NCI-H1048 (cell line): ENCODE measurements around the gene LGALS14.
"Not testable (repeated sequence)": the region's sequence is repeated elsewhere in the genome, so short reads cannot be mapped to it uniquely, and the experiment has no call there.

Experiments used
- DNase-seq: peaks from one replicate; lab custom pipeline; 2025; lab: John Stamatoyannopoulos, UW

Gene LGALS14

DNA sequence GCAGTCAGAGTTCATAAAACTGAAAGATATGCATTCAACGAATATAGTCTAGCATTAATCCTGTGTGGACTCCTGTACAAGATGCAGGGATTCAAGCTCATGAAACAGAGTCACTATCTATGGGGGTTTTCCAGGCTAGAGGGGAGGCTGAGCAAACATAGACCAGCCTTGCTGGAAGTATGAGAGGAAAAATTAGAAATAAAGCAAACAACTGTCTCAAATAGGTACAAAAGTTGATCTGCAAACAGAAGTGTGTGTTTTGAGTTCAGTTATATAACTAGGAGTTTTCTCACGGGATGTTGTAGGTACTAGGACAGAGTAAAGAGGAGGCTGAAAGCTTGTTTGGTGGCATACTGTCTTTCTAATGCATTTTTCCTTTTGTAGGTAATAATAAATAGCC lies 8.5 kb upstream of the LGALS14 start:
- DNase-seq = no peak

DNA sequence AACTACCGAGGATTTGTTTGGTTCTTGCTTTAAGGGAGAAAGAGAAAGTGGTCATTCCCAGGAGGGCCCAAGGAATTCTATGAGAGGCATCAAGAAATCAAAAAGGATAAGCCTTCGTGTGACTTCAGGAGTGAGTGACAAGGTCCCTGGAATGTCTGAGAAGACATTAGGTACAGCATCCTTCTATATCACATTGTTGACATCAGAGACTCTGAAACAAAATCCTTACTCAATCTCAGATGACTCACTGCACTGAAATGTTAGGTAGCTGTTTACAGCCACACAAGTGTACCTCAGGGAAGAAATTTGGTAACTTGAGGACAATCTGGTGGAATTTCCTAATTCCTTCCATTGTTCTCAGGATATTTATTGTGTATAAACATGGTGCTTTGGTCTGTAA lies 7.9 kb upstream of the LGALS14 start:
- DNase-seq = no peak

DNA sequence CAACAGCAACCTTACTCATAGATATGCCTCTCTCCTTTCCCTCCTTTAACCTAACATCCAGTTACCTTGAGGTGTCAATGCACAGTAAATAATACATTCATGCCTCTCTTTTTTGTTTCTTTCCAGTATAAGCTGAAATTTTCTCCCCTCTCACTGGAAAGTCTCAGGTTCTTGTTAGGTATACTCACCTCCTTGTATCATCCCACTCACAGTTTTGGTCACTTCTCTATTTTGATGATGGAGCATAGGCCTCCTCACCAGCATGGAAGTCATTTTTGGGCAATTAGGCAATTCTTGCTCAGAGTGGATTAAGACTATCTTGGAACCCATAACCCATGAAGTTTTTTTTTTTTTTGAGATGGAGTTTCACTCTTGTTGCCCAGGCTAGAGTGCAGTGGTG lies 5.7 kb upstream of the LGALS14 start:
- no peak for DNase-seq

DNA sequence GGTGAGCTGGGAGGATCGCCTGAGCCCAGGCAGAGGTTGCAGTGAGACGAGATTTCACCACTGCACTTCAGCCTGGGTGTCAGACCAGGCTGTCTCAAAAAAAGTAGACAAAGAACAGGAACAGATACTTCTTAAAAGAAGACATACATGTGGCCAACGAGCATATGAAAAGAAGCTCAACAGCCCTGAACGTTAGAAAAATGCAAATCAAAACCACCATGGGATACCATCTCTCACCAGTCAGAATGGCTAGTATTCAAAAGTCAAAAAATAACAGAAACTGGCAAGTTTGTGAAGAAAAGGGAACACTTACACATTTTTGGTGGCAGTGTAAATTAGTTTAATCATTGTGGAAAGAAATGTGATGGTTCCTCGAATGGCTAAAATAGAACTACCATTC lies 3.0 kb upstream of the LGALS14 start:
- DNase-seq = no peak

DNA sequence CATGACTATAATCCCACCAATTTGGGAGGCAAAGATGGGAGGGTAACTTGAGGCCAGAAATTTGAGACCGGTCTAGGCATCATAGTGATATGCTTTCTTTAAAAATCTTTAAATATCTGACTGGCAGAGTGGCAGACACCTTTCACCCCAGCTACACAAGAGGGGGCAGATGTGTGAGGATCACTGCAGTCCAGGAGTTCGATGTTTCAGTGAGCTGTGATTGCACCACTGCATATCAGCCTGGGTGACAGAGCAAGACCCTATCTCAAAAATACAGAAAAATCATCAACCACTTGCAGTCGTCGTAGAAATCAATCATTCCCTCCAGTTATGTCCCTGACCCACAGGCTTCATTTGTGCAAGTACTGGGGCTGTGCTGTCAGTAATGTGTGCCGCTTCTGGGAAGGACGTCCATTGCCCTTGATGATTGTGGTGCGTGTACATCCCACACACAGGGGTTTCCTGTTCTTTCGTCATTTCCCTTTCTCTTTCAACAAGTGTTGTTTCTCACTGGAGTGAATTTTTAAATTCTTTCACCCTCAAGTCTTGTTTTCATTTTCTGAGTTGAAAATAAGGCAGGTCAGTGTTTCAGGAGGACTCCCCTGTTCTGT lies 1.4 kb downstream of the LGALS14 start:
- no peak for DNase-seq

DNA sequence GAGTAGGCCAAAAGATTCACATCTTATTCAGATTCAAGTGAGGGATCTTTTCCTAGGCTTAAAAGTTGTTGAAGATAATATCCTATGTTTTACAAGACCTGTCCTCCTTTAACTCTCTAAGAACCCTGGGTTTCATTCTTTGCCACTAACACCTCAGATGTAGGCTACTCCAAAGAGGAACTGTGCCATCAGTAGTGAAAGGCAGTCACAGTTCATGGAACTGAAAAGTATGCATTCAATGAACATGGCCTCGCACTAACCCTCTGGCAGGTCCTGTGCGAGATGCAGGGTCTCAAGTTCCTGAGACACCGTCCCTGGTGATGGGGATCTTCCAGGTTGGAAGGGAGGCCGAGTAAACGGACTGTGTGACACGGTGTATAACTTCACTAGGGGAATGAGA lies 4.3 kb downstream of the LGALS14 start:
- no peak for DNase-seq

DNA sequence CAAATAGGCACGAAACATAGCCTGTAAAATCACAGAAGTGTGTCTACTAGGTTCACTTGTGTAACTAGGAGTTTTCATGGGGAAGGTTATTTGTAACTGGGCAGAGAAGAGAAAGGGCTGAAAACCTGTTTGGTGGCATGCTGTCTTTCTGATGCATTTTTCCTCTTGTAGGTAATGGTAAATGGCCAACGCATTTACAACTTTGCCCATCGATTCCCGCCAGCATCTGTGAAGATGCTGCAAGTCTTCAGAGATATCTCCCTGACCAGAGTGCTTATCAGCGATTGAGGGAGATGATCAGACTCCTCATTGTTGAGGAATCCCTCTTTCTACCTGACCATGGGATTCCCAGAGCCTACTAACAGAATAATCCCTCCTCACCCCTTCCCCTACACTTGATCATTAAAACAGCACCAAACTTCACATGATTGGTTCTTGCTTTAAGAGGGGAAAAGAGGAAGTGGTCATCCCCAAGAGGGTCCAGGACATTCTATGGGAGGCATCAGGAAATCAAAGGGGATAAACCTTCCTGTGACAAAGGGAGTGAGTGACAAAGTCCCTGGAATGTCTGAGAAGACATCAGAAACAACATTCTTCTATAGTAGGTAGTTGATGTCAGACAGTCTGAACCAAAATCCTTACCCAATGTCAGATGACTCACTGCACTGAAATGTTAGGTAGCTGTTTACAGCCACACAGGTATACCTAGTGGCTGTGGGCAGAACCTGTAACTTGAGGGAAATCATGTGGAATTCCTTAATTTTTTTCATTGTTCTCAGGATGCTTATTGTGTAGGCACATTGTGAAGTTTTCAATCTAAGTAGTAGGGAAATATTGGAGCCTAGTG lies 5.0 kb downstream of the LGALS14 start:
- DNase-seq = no peak

DNA sequence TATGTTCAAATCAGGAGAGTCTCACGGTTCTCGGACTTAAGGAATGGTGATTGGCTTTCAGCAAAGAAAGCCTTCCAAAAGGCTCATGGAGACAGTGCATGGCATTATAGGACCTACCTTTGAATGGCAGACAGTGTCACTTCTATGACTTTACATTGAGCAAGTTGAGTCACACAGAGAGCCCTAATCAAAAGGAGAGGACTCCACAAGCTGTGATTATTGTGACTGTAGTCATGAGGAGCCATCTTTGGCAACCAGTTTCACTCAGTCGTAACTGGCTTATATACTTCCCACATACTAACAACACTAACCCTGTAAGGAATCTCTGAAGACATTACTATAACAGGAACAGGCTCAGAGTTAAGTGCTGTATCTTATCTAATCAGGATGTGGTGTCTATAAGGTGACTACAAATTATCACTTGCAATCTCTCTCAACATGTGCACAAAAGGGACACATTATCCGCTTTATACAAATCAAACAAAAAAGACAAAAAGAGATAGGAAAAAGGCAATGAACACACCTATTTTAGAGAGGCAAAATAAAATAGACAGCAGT lies 6.1 kb downstream of the LGALS14 start:
- DNase-seq = no peak

DNA sequence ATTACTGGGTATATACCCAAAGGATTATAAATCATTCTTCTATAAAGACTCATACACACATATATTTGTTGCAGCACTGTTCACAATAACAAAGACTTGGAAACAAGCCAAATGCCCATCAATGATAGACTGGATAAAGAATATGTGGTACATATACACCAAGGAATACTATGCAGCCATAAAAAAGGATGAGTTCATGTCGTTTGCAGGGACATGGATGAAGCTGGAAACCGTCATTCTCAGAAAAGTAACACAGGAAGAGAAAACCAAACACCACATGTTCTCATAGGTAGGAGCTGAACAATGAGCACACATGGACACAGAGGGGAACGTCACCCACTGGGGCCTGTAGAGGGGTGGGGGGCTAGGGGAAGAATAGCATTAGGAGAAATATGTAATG lies 15.9 kb downstream of the LGALS14 start:
- DNase-seq = not testable (repeated sequence)

DNA sequence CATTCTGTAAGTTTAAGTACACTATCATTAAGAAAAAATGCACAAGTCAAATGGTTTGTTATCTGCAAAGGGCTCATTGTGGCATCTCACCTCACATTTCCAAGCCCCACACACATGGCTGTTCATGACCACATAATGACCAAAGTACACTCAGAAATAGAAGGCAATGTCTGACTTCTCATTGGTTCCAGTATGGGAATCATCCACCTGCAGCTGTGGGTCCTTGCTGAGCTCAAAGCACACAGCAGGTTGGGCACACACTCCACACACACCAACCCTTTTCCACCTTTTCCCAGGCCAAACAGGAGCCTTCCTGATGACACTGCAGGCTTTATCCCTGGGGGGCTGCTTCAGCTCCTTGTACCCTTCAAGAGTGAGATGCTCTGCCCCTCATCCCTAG lies 21.7 kb downstream of the LGALS14 start:
- no peak for DNase-seq

DNA sequence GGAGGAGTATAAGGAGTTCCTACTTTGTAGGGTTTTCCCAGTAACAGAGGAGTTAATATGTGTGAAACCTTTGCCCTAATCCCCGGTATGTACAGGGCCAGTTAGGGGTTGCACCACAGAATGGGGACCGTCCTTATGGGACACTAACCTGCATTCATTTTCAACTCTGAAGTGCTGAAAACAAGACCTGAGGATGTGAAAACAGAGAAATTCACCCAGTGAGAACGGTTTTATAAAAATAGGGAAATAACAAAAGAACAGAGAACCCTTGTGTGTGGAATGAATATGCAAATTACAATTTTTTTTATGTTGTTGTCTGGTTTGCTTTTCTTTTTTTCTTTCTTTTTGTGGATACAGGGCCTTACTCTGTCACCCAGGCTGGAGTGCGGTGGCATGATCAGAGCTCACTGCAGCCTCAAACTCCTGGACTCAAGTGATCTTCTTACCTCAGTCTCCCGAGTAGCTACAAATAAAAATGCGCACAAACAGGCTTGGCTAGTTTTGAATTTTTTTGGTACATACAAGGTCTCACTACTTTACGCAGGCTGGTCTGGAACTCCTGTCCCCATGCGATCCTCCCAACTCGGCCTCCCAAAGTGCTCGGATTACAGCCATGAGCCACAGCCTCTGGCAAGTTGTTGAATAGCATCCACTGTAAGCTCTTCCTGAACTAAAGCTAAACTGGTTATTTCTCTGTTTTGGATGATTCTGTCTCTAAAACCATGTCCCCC lies 23.0 kb downstream of the LGALS14 start:
- DNase-seq = no peak

DNA sequence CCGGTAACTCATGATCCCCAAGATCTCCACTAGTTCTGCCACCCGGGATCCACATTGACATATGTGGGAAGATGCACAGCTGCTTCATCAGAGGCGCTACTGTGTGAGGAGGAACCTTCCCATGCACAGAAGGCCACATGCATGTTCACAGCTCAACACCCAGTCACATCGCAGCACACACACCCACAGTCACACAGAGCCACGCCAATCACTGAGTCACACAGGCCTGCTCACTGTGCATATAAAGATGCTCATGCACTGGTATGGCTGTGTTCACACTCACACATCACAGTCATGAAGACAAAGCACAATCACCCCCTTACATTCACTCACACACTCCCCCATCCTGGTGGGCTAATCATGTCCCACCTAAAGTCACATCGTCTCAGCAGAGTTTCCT lies 23.8 kb downstream of the LGALS14 start:
- no peak for DNase-seq

DNA sequence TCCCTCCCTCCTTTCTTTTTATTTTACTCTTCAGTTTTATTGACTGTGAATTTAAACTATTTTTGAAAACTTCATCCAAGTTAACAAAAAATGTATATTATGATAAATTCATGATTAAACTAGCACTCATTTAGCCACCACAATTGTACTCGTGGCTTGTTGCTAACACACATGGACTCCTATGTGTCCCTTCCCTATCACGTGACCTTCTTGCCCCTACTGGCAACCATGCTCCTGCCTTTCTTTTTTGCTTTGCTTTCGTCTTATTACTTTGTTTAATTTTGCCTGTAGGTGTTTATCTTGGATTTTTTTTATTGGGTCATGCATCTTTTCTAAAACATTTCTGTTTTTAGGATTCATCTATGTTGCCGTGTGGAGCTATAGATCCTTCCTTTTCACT lies 25.3 kb downstream of the LGALS14 start:
- no peak for DNase-seq

DNA sequence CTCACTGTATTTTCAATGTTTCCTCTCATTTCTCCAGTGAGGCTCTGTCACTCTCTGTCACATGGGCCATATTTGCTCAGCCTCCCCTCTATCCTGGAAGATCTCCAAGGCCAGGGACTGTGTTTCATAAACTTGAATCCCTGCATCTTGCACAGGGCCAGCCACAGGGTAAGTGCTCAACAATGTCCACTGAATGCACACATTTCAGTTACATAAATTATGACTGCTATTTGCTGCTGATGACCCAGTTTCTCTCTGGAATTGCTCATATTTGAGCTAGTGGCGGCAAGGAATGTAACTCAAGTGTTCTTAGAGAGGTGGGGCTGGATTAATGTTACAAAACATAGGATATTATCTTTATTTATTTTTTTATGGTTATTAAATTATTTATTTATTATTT lies 27.4 kb downstream of the LGALS14 start:
- no peak for DNase-seq

DNA sequence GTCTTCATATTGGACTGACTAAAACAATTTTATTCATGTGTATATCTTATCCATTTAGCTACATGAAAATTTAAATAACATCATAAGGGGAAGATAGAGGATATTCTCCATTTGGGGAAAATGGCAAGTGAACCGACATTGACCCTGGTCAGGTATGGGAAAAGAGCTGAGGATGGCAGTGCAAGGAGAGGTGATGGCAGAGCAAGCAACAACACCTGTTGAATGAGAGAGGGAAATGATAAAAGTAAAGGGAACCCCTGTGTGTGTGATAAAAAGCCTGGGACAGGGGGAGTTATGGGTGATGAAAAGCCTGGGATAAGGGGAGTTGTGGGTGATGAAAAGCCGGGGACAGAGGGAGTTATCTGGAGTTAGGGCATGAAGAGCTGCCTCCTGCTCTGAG lies 29.6 kb downstream of the LGALS14 start:
- DNase-seq = no peak

DNA sequence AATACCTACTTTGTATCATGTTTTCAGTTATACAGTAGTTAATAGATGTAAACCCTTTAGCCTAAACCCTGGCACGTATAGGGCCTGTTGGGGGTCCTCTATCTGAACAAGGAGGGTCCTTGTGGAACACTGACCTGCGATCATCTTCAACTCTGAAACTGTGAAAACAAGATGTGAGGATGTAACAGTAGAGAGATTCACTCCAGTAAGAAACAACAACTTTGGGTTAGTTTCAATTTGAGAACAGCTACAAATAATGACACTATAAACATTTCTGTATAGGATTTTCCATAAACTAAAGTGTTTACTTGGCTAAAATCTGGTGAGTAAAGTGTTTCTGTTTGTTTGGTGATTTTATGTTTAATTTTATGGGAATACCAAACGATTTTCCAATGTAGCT lies 31.4 kb downstream of the LGALS14 start:
- no peak for DNase-seq

DNA sequence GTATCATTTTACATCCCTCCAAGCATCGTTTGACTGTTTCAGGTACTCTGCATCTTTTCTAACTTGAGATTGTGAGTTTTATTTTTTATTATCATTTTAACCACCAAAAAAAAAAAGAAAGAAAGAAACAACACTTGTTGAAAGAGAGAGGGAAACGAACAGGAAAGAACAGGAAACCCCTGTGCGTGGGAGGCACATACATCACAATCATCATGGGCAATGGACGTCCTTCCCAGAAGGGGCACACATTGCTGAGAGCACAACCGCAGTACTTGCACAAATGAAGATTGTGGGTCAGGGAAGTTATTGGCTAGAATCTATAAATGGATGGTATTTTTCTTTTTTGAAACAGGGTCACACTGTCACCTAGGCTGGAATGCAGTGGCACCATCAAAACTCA lies 31.8 kb downstream of the LGALS14 start:
- DNase-seq = no peak

DNA sequence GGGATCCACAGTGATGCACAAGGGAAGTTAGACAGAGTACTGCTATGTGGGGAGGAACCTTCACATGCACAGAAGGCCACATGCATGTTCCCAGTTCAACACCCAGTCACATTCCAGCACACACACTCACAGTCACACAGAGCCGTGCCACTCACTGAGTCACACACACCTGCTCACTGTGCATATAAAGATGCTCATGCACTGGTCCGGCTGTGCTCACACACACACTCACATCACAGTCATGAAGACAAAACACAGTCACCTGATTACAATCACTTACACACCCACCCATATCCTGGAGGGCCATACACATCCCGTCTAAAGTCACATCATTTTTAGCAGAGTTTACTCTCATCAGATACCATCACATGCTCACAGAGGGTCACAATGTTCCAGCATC lies 33.1 kb downstream of the LGALS14 start:
- DNase-seq = no peak

DNA sequence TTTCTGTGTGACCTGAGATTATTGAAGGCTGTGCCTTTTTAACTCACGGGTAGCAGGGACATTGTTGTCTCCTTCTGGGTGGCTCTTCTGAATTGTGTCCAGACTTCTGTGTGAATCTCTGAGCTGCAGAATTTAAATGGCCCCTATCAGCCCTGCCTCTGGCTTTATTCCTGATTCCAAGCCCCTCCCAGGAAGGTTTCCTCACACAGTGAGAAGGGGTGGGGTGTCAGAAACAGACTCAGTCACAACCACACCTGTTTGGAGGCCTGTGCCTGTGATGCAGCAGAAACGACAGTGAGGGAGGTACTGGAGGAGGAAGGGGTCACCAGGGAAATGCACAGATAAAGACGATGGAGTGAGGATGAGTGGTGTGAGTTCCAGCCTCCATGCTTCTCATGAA lies 33.6 kb downstream of the LGALS14 start, which contains the start of gene CLC:
CLC (minus strand) TSS at position 139 of the 400 bp plus-strand sequence; CDS start at position 62, 77 bp downstream.
- DNase-seq = no peak

DNA sequence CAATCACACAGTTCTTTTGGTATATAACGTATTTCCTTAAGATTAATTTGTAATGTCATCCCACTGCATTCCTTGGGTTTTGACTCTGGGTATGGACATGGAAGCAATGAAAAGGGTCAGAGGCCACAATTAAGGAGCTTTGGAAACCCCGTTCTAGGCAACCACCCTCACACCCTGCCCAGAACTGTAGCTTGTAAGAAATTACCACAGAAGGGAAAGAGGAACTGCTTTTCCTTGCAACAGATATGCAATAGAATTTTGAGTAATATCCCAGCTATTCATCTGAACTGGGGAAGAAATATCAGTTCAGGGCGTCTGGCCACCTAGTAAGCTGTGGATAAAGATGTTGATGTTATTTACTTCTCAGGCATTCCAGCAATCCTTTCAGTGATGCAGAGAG lies 34.5 kb downstream of the LGALS14 start:
- DNase-seq = no peak

DNA sequence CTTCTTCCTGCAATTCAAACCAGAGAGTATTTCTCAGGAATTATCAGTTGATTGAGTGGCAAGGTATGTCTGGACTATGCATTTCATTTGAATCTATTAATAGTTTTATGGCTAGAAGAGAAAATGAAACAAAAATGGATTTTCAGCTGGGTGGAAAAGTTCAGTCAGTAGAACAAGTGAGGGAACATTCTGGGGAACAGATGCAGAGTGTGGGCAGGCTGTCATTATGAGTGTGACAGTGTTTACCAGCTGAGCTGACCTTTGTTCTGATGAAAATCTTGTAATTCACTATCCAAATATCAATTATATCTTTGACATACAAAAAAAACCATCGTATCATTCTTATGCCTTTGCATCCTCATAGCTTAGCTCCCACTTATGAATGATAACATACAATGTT lies 36.1 kb downstream of the LGALS14 start:
- DNase-seq = no peak

DNA sequence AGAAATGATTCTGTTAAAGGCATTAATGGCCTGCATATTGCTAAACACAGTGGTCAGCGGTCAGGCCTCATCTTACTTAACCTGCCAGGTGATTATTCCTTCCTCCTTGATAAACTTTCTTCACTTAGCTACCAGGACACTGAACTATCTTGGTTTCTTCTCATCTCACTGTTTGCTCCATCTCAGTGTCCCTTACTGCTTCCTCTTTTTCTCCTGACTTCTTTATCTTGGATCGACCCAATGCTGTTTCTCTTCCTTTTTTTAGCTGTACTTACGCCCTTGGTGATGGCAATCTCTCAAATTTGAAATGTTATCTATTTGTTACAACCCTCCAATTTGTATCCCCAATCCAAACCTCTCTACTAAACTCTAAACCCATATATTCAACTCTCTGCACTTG lies 41.4 kb downstream of the LGALS14 start:
- DNase-seq = no peak
